GM21619 (cell line): Measurements from ENCODE around the gene ADM5.
"Not testable (repeated sequence)": the region's sequence is repeated elsewhere in the genome, so short reads cannot be mapped to it uniquely, and the experiment has no call there.

Experiments used
- ATAC-seq: cut with Tn5 transposase; IDR thresholded peaks from one replicate; pipeline ENCODE4 v1.9.1; 2021; ENCODE audit not compliant: unreplicated experiment

ADM5 gene

GRCh38 chr19:49699364-49699763, 10.0 kb downstream of the ADM5 start:
- ATAC-seq, result no peak

DNA sequence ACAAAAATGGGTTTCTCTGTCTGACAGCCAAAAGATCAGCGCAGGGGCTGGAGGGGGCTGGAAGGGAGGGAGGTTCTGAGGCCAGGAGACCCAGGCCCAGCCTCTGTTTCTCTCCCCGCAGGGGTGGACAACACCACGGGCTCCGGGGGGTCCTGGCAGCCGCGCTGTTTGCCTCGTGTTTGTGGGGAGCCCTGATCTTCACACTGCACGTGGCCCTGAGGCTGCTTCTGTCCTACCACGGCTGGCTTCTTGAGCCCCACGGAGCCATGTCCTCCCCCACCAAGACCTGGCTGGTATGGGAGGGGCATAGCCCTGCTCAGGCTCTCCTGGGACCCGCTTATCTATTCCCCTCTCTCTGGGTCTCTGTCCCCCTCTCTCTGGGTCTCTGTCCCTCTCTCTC, 11.2 kb downstream of the ADM5 start:
- no peak for ATAC-seq

DNA sequence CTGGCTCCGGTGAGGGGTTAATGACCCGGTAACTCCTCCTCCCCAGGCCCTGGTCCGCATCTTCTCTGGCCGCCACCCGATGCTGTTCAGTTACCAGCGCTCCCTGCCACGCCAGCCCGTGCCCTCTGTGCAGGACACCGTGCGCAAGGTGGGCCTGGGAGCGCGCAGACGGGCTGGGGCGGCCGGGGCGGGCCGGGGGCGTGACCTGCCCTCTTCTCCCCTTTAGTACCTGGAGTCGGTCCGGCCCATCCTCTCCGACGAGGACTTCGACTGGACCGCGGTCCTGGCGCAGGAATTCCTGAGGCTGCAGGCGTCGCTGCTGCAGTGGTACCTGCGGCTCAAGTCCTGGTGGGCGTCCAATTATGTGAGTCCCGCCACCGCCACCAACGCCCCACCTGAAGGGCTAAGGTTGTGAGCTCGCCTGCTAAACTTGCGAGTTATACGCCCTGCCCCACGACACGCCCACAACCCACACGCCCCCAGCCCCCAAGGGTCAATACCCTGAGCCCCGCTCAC, 11.9 kb downstream of the ADM5 start:
- ATAC-seq, result no peak

DNA sequence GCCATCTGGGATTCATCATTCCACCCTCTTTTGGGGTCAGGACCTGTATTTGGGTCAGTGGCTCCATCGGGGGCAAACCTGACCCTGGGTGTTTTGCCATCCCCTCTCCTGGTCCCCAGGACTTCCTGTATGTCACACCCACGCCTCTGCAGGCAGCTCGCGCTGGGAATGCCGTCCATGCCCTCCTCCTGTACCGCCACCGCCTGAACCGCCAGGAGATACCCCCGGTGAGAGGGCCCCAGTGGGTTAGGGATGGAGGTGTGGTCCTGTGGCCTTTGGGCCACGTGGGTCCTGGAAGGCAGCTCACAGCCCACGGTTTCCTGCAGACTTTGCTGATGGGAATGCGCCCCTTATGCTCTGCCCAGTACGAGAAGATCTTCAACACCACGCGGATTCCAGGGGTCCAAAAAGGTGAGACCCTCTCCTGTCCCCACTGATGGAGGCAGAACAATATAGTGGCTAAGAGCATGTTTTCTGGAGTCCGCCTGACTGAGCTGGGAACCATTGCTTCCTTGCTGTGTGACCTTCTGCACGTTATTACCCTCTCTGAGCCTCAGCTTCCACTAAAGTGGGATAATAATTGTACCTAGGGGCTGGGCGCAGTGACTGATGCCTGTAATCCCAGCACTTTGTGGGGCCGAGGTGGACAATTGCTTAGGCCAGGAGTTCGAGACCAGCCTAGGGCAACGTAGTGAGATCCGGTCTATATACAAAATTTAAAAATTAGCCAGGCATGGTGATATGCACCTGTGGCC, 15.7 kb downstream of the ADM5 start:
- no peak for ATAC-seq

GRCh38 chr19:49705919-49706318, 16.5 kb downstream of the ADM5 start:
- no peak for ATAC-seq

GRCh38 chr19:49710372-49710951, 21.1 kb downstream of the ADM5 start:
- no peak for ATAC-seq

DNA sequence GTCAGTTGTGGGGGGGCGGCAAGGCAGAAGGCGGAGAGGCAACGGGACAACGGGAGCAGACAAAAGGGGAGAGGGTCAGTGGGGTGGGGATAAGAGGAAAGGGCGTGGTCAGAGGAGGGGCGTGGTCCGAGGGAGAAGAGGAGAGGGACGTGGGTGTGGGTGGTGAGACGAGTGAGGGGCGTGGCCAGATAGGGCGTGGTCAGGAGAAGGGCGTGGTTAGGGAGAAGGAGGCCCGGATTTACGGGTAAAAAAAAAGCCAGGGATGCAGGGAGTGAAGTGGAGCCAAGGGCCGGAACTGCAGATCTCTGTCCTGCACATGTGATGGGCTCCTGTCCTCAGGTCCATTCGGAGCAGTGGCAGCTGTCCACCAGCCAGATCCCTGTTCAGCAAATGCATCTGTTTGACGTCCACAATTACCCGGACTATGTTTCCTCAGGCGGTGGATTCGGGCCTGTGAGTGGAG, 23.0 kb downstream of the ADM5 start:
- ATAC-seq, result no peak

DNA sequence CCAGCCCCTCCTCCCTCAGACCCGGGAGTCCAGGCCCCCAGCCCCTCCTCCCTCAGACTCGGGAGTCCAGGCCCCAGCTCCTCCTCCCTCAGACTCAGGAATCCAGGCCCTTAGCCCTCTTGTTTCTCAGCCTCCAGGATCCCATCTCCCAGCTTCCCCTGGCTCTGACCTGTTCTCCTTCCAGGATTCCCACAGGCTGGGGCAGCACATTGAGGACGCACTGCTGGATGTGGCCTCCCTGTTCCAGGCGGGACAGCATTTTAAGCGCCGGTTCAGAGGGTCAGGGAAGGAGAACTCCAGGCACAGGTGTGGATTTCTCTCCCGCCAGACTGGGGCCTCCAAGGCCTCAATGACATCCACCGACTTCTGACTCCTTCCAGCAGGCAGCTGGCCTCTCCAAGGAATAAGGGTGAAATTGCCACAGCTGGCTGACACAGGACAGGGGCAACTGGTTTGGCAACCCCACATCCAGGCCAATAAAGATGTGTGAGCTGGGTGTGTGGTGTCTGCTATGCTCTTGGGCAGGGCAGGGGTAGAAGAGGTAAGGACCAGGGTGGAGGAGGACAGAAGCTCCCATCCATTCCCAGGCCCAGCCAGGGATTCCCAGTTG, 23.9 kb downstream of the ADM5 start:
- ATAC-seq, result no peak

DNA sequence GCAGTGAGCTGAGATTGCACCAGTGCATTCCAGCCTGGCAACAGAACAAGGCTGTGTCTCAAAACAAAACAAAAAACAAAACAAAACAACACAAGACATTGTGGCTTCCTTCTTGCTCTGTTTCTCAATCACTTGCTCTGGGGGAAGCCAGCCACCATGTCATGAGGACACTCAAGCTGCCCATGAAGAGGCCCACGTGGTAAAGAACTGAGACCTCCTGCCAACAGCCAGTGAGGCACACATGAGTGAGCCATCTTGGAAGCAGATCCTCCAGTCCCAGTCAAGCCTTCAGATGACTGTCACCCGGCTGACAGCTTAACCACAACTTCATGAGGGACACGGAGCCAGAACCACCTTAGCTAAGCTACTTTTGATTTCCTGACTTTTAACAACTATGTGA, 26.8 kb downstream of the ADM5 start:
- ATAC-seq, result no peak

DNA sequence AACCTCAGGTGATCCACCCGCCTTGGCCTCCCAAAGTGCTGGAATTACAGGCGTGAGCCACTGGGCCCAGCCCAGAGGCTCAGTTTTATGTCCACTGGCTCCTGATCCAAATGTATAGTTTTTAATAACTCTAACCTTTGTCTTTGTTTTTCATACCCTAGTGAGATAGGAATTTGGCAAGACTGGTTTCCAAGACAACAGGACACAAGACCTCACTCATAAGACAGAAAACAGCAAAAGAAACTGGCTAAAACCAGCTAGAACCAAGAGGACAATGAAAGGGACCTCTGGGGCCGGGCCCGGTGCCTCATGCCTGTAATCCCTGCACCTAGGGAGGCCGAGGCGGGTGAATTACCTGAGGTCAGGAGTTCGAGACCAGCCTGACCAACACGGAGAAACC, 29.1 kb downstream of the ADM5 start:
- ATAC-seq, result no peak

DNA sequence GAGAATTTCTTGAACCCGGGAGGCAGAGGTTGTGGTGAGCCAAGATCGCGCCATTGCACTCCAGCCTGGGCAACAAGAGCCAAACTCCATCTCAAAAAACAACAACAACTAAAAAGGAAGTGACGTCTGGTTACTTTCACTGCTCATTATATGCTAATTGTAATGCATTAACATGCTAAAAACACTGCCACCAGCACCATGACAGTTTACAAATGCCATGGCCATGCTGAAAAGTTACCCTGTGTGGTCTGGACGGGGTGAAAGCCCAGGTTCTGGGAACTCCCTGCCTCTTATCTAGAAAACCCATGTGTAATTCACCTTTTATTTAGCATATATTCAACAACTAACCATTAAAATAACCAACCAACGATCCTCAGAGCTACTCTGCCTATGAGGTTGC, 29.6 kb downstream of the ADM5 start:
- no peak for ATAC-seq

DNA sequence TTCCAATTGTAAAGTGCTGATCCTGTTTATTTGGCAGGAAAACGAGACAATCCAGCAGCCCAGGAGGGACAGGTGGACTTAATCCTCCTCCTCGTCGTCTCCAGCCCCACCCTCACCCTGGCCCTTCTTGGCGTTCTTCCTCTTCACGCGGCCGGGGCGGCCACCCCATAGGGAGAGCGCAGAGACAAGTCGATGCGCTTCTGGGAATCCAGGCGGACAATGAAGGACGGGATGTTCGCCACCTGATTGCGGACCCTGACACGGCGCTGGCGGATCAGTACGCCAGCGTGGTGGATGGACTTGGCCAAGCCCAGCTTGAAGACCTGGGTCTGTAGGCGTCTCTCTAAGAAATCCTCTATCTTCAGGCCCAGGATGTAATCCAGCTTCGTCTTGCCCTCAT, 30.0 kb downstream of the ADM5 start:
- not testable (repeated sequence) for ATAC-seq

DNA sequence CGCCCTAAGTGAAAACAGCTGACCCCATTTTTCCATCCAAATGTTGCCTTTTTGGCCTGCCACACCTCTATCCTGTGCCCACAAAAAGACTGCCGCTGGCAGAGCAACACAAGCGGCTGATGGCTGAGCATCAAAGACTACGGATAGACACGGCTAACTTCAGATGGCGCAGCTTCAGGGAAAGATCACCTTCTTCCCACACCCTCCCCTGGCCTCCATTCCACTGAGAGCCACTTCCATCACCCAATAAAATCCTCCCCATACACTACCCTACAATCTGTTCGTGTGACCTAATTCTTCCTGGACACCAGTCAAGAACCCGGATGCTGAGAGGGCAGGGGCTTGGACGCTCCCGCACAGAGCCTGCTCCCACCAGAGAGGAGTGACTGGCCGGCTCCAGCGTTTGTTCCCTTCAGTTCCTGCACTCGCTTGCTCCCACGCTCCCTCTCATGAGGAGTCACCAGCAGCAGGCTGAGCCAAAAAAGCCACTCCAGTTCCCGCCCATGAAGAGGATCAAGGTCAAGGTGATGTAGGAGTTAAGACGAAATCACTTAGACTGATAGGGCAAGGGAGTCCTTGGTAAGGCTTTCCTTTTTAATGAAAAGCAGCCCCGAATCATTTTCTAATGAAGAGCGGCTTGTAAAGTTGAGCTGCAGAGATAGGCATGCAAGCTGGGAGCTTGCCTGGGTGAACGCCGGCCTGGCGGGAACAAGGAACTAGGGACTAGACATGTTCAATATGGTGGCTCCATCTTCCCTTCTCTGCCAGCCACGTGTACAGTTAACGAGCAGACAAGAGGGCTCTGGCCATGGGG, 38.0 kb downstream of the ADM5 start:
- no peak for ATAC-seq

DNA sequence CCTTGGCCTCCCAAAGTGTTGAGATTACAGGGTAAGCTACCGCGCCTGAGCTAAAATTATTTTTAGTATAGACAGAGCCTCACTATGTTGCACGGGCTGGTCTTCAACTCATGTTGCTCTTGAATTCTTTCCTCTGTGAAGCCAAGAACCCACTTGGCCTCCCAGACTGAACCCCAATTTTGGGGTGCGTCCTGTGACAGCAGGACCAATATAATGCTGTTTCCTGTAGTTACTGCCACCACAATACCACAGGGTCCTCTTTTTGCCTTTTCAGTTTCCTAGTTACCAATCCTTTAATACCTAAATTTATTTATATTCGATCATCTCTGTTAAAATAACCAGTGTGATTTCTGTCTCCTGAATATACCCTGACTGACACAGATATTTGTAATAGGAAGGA, 40.8 kb downstream of the ADM5 start:
- ATAC-seq, result no peak

DNA sequence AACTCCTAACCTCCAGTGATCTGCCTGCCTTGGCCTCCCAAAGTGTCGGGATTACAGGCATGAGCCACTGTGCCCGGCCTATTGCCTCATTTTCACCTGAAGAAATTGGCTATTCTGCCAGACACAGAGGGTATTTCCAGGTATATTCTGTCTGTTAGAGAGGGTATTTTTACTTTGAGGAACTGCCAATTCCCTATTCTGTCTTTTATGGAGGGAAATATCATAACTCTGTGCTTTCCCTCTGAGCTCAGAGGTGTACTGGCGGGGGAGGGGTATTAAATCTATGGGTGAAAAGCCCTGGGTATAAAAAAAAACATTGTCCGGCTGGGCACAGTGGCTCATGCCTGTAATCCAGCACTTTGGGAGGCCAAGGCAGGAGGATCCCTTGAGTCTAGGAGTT, 48.9 kb downstream of the ADM5 start:
- ATAC-seq, result no peak

DNA sequence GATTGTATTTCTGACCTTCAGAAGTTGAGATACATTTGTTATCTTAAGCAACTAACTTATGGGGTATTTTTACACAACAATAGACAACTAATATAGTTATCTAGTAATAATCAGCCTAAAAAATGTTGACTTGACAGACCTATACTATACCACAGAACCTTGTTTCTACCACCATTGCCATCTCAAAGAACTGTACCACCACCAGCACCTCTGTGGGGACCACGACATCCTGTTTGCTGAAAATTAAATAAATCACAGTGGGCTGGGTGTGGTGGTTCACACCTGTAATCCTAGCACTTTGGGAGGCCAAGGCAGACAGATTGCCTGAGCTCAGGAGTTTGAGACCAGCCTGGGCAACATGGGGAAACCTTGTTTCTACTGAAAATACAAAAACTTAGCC, 49.7 kb downstream of the ADM5 start:
- no peak for ATAC-seq

- no peak for ATAC-seq
Observed at GRCh38 chr19:49739933-49740332, 50.5 kb downstream of the ADM5 start.
